Prostate gland (tissue), 2 donors: Measurements from ENCODE around the gene TLCD5.

ENCODE experiments used
- CTCF ChIP-seq, 4 experiments: fragments of 200-600 bp in 2 of 4; fragments of 450-650 bp in 2 of 4; sonication (generic) in 2 of 4; IDR thresholded peaks; 1 replicate in 3 of 4; 2 replicates in 1 of 4; pipeline ENCODE4 v1.5.1; 2016 to 2019; ENCODE audit warnings: antibody characterized with exemption in 4 of 4, mild to moderate bottlenecking in 2 of 4, moderate library complexity in 2 of 4
- POLR2A ChIP-seq: fragments of 450-650 bp; IDR thresholded peaks from one replicate; pipeline ENCODE4 v1.6.1; 2016; ENCODE audit warnings: antibody characterized with exemption, mild to moderate bottlenecking
- POLR2AphosphoS5 ChIP-seq: sonication (generic); formaldehyde crosslinking; IDR thresholded peaks from one replicate; pipeline ENCODE4 v1.6.1; 2017; ENCODE audit warnings: antibody characterized with exemption

GRCh38 chr11:120338107-120338933 is 13.2 kb downstream of the TLCD5 start:
- TF ChIP-seq POLR2AphosphoS5 (no peak), CTCF (IDR thresholded peaks at IDR 0.05) (no peak), POLR2A (no peak)
